ENCODE results near the gene KIAA1217.

The KIAA1217 gene

DNA sequence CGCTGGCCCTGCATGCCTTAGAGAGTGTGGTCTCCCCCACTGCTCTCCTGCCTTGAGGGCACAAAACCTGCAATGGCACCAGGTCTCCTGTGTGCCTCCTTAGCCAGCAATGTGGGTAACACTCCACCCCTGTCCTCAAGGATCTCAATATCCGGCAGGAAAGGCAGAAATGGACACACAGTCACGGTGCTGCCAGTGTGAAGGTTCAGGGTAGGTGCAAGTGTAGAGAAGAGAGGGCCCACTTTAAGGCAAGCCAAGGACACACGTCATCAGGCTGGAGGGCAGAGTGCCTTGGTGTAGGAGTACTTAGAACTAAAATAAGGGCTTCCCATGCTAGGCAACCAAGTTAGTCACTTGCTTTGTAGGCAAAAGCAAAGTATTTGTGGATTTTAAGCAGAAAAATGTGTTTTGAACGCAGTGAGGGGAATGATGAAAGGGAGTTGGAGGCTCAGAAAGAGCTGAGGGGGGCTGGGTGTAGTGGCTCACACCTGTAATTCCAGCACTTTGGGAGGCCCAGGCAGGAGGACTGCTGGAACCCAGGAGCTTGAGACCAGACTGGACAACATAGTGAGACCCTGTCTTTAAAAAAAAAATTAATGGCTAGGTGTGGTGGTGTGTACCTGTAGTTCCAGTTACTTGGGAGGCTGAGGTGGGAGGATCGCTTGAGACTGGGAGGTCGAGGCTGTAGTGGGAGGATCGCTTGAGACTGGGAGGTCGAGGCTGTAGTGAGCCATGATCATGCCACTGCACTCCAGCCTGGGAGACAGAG, 361.9 kb downstream of the KIAA1217 start:
- H2AFZ ChIP-seq (ENCODE audit: low read length, unreplicated experiment): no peak overlapping the region
- H3K4me1 ChIP-seq (ENCODE audit: control insufficient read depth, insufficient read depth, low read length, unreplicated experiment): no peaks in the 10 kb centered on the region
- H3K36me3 ChIP-seq (ENCODE audit: insufficient read depth, low read length): no peaks in the 10 kb centered on the region
- H3K27ac ChIP-seq (ENCODE audit: low read depth, low read length): no peak overlapping the region
- H3K27me3 ChIP-seq (ENCODE audit: insufficient read depth, low read length): peaks cover 36% of the 10 kb centered on the region
- no peak overlapping the region for H3K4me3 ChIP-seq (ENCODE audit: low read depth, low read length)
- H3K79me2 ChIP-seq (ENCODE audit: control insufficient read depth, insufficient read depth, low read length, unreplicated experiment): no peaks in the 10 kb centered on the region

DNA sequence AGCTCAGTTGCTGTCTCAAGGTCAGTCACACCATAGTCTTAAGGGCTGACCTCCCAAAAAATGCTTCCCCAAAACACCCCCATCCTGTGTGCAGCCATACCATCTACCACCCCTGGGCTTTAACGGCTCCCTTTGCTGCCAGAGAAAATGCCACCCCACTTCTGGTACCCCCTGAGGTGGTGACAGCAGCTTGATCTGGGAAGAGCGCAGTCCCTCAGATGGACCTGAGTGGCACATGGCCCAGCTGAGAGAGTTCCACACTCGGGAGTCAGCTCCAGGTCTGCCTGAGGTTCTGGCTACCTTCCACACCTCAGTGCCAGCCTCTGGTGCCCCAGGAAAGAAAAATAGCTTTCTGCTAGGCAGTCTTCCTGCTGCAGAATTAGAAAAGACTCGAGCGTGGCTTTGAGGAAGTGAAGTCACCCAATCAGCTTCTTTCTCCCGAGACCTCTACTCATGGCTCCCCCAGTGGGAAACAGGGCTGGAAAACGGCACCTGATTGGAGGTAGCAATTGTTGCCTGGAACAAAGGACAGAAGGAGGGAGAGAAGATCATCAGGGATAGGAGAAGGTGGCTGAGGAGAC, 363.0 kb downstream of the KIAA1217 start:
- Histone ChIP-seq H3K27ac (ENCODE audit: low read depth, low read length) (no peak overlapping the region), H2AFZ (ENCODE audit: low read length, unreplicated experiment) (no peak overlapping the region), H3K4me1 (ENCODE audit: control insufficient read depth, insufficient read depth, low read length, unreplicated experiment) (no peaks in the 10 kb centered on the region), H3K79me2 (ENCODE audit: control insufficient read depth, insufficient read depth, low read length, unreplicated experiment) (no peaks in the 10 kb centered on the region), H3K36me3 (ENCODE audit: insufficient read depth, low read length) (no peaks in the 10 kb centered on the region), H3K4me3 (ENCODE audit: low read depth, low read length) (no peak overlapping the region), H3K27me3 (ENCODE audit: insufficient read depth, low read length) (peaks cover 42% of the 10 kb centered on the region)

DNA sequence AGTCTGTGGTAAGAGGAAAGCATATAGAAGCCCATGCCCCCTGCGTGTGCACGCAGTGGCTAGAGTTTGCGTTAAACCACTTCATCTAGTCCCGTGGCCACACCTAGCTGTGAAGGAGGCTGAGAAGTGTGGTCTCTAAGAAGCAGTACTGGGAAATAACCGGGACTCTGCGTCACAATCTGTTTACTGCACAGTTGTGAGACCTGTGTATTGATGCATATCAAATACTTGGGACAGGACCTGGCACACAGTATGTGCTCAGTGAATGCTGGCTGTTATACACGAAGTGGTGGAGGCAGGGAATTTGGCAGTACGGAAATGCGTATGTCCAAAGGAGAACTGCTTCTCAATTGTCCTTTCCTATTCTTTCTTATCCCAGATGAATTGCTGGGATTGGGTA, 365.2 kb downstream of the KIAA1217 start:
- Histone ChIP-seq H3K79me2 (ENCODE audit: control insufficient read depth, insufficient read depth, low read length, unreplicated experiment) (no peaks in the 10 kb centered on the region), H3K27me3 (ENCODE audit: insufficient read depth, low read length) (peaks cover 37% of the 10 kb centered on the region), H2AFZ (ENCODE audit: low read length, unreplicated experiment) (no peak overlapping the region), H3K4me3 (ENCODE audit: low read depth, low read length) (no peak overlapping the region), H3K4me1 (ENCODE audit: control insufficient read depth, insufficient read depth, low read length, unreplicated experiment) (no peaks in the 10 kb centered on the region), H3K36me3 (ENCODE audit: insufficient read depth, low read length) (no peaks in the 10 kb centered on the region), H3K27ac (ENCODE audit: low read depth, low read length) (no peak overlapping the region)

DNA sequence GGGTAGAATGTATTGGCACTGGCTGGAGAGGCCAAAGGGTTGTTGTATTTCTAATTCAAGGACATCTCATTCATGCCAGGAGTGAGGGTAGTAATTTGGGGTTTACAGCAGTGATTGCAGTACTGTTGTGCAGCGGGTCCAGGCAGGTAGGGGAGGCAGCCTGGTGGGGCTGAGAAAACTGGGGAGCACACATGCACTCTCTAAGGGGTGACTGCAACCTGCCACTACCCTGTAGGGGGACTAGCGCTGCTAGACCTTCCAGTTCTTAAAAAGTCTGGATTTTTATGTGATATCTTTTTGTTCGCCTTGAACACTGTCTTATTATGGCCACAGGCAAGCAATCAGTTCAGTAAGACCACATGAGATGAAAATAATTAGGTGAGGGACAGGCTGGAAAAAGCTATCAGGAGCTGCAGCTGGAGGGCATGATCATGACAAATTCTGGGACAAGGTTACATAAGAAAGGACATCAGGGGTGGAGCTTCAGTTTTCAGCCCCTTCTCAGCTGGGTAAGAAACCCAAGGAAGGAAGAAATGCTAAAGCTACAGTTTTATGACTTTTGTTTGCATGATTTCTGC, 365.7 kb downstream of the KIAA1217 start:
- Histone ChIP-seq H2AFZ (ENCODE audit: low read length, unreplicated experiment) (no peak overlapping the region), H3K79me2 (ENCODE audit: control insufficient read depth, insufficient read depth, low read length, unreplicated experiment) (no peaks in the 10 kb centered on the region), H3K27me3 (ENCODE audit: insufficient read depth, low read length) (peaks cover 37% of the 10 kb centered on the region), H3K4me1 (ENCODE audit: control insufficient read depth, insufficient read depth, low read length, unreplicated experiment) (no peaks in the 10 kb centered on the region), H3K4me3 (ENCODE audit: low read depth, low read length) (no peak overlapping the region), H3K27ac (ENCODE audit: low read depth, low read length) (no peak overlapping the region), H3K36me3 (ENCODE audit: insufficient read depth, low read length) (no peaks in the 10 kb centered on the region)

DNA sequence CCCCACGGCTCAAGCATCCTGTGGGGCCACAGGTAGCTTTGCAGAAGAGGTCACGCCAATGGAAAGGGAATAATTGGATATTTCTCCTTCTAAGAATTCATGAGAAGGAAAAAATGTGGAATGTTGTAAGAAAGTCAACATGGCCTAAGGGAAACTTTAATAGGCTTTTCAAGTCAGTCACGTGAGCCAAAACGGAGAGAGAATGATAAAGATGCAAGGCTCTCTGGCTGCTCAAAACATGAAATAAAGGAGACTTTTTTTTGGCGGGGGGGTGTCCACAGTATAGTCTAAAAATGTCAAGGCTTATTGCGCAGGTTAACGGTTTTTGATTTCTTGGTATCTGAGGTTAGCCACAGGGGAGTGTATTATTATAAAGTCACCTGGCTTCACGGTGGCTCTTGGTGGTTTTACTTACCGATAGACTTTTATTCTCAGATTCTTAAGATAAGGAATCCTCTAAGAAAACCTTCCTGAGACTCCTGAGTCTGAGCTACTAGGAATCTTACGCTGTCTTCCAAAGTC, 366.6 kb downstream of the KIAA1217 start:
- Histone ChIP-seq H3K36me3 (ENCODE audit: insufficient read depth, low read length) (no peaks in the 10 kb centered on the region), H3K27me3 (ENCODE audit: insufficient read depth, low read length) (peaks cover 37% of the 10 kb centered on the region), H3K79me2 (ENCODE audit: control insufficient read depth, insufficient read depth, low read length, unreplicated experiment) (no peaks in the 10 kb centered on the region), H3K4me3 (ENCODE audit: low read depth, low read length) (no peak overlapping the region), H3K27ac (ENCODE audit: low read depth, low read length) (no peak overlapping the region), H3K4me1 (ENCODE audit: control insufficient read depth, insufficient read depth, low read length, unreplicated experiment) (no peaks in the 10 kb centered on the region), H2AFZ (ENCODE audit: low read length, unreplicated experiment) (no peak overlapping the region)

DNA sequence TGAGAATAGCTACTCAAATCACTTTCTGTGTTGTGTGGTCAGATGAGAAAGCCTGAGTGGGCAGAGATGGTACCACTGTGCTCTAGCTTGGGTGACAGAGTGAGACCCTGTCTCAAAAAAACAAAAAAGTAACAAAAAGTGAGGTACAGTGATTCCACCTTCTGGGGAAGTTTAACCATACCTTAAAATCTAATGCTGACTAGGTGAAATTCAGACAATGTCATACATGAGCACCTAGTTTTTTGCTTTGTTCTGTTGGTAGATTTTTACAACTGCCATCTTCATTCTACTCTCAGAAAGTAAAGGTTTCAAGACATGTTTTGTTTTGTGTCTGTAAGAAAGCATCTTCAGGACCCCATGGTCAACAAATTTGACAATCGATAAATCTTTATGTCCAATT, 370.5 kb downstream of the KIAA1217 start:
- no peaks in the 10 kb centered on the region for H3K4me1 ChIP-seq (ENCODE audit: control insufficient read depth, insufficient read depth, low read length, unreplicated experiment)
- no peak overlapping the region for H3K4me3 ChIP-seq (ENCODE audit: low read depth, low read length)
- H3K79me2 ChIP-seq (ENCODE audit: control insufficient read depth, insufficient read depth, low read length, unreplicated experiment): no peaks in the 10 kb centered on the region
- H2AFZ ChIP-seq (ENCODE audit: low read length, unreplicated experiment): no peak overlapping the region
- H3K36me3 ChIP-seq (ENCODE audit: insufficient read depth, low read length): peaks cover 8% of the 10 kb centered on the region
- H3K27ac ChIP-seq (ENCODE audit: low read depth, low read length): no peak overlapping the region
- peaks cover 19% of the 10 kb centered on the region; the same call in 1 of the 2 replicates for H3K27me3 ChIP-seq (ENCODE audit: insufficient read depth, low read length)

DNA sequence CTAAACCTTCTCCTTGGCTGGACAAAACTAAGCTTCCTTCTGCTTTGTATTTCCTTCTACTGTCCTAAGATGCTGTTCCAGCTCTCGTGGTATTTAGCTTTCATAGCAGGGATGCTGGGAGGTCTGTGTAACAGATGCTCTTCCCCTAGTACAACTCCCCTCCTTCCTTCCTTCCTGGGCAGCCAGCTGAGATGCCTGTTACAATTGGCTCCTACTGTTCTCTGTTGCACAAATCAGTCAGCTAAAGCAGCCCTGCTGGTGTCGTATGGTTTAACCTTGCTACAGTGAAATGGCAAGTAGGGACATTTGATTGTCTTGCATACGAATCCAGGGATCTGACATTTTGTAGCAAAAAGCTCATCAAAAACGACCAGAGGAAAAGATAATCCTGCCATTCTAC, 371.0 kb downstream of the KIAA1217 start:
- H2AFZ ChIP-seq (ENCODE audit: low read length, unreplicated experiment): no peak overlapping the region
- H3K4me1 ChIP-seq (ENCODE audit: control insufficient read depth, insufficient read depth, low read length, unreplicated experiment): no peaks in the 10 kb centered on the region
- H3K27ac ChIP-seq (ENCODE audit: low read depth, low read length): no peak overlapping the region
- no peak overlapping the region for H3K4me3 ChIP-seq (ENCODE audit: low read depth, low read length)
- peaks cover 18% of the 10 kb centered on the region; the same call in 1 of the 2 replicates for H3K27me3 ChIP-seq (ENCODE audit: insufficient read depth, low read length)
- H3K79me2 ChIP-seq (ENCODE audit: control insufficient read depth, insufficient read depth, low read length, unreplicated experiment): no peaks in the 10 kb centered on the region
- peaks cover 8% of the 10 kb centered on the region for H3K36me3 ChIP-seq (ENCODE audit: insufficient read depth, low read length)

DNA sequence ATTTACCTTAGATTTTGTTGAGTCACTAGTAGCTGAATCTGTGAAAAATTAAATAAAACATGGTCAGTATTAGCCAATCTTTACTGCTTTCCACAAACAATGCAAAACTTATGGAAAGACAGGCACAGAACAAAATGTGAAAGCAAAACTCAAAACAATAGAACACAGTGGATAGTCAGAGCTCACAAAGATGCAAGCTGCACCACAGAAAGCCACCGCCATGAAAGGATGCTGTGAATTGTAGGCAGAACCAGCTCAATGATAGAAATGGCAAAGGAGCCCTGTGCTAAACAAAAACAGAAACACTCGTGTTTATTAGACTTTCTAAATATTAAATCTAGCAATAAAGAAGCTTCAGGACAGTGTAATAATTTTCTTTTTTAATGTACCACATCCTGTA, 380.3 kb downstream of the KIAA1217 start:
- Histone ChIP-seq H3K4me3 (ENCODE audit: low read depth, low read length) (no peak overlapping the region), H3K27ac (ENCODE audit: low read depth, low read length) (no peak overlapping the region), H3K79me2 (ENCODE audit: control insufficient read depth, insufficient read depth, low read length, unreplicated experiment) (no peaks in the 10 kb centered on the region), H3K4me1 (ENCODE audit: control insufficient read depth, insufficient read depth, low read length, unreplicated experiment) (no peaks in the 10 kb centered on the region), H2AFZ (ENCODE audit: low read length, unreplicated experiment) (no peak overlapping the region), H3K27me3 (ENCODE audit: insufficient read depth, low read length) (no peaks in the 10 kb centered on the region), H3K36me3 (ENCODE audit: insufficient read depth, low read length) (peaks cover 43% of the 10 kb centered on the region)

DNA sequence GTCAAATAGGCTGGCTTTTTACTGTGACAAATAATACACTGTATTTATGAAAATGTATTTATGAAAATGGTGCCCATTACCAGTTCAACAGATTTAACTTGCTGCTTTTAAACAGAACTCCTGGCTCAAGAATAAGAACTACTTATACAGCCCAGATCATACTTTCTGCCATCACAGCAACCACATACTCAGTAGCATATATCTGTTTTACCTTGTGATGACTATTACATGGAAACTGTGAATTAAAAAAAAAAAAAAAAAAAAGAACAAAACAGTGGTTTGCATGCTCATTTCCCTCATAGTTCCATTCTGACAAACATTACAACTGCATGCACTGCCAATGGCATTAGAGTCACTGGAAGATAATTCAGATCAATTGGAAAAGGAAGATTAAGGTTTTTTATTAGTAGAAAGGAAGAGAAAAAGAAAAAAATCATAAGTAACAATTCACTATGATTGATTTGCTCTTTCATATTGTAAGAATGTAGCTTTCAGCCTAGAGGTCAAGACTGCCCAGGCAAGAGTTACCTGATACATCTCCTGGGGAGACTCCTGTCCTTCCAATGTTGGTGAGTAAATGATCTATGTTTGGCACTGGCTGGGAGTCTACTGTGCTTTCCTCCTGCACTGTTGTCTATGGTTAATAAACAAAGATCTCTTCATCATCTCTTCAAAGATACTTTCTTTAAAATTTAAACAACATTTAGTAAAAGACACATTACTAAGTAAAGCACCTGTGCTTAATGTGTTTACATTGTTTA, 381.9 kb downstream of the KIAA1217 start:
- H3K79me2 ChIP-seq (ENCODE audit: control insufficient read depth, insufficient read depth, low read length, unreplicated experiment): no peaks in the 10 kb centered on the region

DNA sequence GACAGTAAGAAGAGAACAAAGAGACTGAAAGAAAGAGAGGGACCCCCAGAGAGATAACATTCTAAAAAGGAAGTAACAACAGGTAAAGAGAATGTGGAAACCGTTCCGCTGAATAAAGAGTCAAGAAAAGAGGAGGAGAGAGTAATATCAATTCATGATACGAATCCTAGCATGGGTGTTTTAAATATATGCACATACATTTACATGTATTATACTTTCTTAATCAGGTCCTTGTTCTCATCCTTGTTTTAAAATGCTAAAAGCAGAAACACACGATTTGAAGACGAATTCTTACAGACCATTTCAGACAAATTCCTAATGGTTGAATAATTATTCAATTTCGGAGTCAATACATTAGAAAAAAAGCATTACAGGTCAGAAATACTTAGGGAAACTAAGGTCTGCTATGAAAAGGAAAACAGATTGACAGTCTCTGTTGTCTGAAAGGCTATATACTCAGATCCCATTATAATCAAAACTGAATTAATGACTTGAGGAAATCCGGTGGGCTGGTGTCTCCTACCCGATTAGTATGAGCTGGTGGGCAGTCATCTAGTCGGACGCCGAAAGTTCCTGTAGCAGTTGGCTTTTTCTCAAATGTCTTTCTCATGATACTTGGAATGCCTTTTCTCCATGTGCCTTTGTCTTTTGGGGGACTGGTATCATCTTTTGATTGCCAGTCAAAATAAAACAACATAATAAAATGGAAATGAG, 387.4 kb downstream of the KIAA1217 start:
- no peak overlapping the region for H2AFZ ChIP-seq (ENCODE audit: low read length, unreplicated experiment)
- H3K4me1 ChIP-seq (ENCODE audit: control insufficient read depth, insufficient read depth, low read length, unreplicated experiment): no peaks in the 10 kb centered on the region
- peaks cover 68% of the 10 kb centered on the region for H3K36me3 ChIP-seq (ENCODE audit: insufficient read depth, low read length)
- no peak overlapping the region for H3K27ac ChIP-seq (ENCODE audit: low read depth, low read length)
- no peaks in the 10 kb centered on the region for H3K27me3 ChIP-seq (ENCODE audit: insufficient read depth, low read length)
- H3K79me2 ChIP-seq (ENCODE audit: control insufficient read depth, insufficient read depth, low read length, unreplicated experiment): no peaks in the 10 kb centered on the region
- H3K4me3 ChIP-seq (ENCODE audit: low read depth, low read length): no peak overlapping the region

More for the DNA sequence above, 381.9 kb downstream of the KIAA1217 start:
- no peak overlapping the region for H2AFZ ChIP-seq (ENCODE audit: low read length, unreplicated experiment)
- H3K4me3 ChIP-seq (ENCODE audit: low read depth, low read length): no peak overlapping the region
- H3K36me3 ChIP-seq (ENCODE audit: insufficient read depth, low read length): peaks cover 56% of the 10 kb centered on the region
- no peak overlapping the region for H3K27ac ChIP-seq (ENCODE audit: low read depth, low read length)
- no peaks in the 10 kb centered on the region for H3K4me1 ChIP-seq (ENCODE audit: control insufficient read depth, insufficient read depth, low read length, unreplicated experiment)
- no peaks in the 10 kb centered on the region for H3K27me3 ChIP-seq (ENCODE audit: insufficient read depth, low read length)
